GM19463 (cell line): Measurements from ENCODE around the gene SNX7.

Experiments used
- ATAC-seq: cut with Tn5 transposase; IDR thresholded peaks from one replicate; pipeline ENCODE4 v1.9.1; 2021; ENCODE audit warnings: mild to moderate bottlenecking, moderate library complexity; ENCODE audit not compliant: unreplicated experiment

The SNX7 gene

GRCh38 chr1:98661544-98662355 lies at the start of gene SNX7:
TSS of gene SNX7 (plus strand) at chr1:98661721. CDS start at chr1:98661732, 11 bp downstream.
- peak; percentile 91 for ATAC-seq

GRCh38 chr1:98637316-98637715 lies 24.2 kb upstream of the SNX7 start:
- ATAC-seq: no peak

- no peak for ATAC-seq
These were observed 23.3 kb upstream of the SNX7 start for GRCh38 chr1:98638185-98638584.

GRCh38 chr1:98644510-98644909 lies 17.0 kb upstream of the SNX7 start:
- no peak for ATAC-seq

- ATAC-seq: no peak
These were observed 10.3 kb upstream of the SNX7 start for GRCh38 chr1:98651116-98651632.

GRCh38 chr1:98653123-98653522 lies 8.4 kb upstream of the SNX7 start:
- no peak for ATAC-seq

GRCh38 chr1:98659879-98660278 lies 1.6 kb upstream of the SNX7 start:
- ATAC-seq: no peak

- no peak for ATAC-seq
These were observed 479 bp upstream of the SNX7 start for GRCh38 chr1:98660940-98661543.

- no peak for ATAC-seq
These were observed 792 bp downstream of the SNX7 start for GRCh38 chr1:98662356-98662670.

GRCh38 chr1:98668733-98669132 lies 7.2 kb downstream of the SNX7 start:
- no peak for ATAC-seq

- ATAC-seq: no peak
These were observed 8.1 kb downstream of the SNX7 start for GRCh38 chr1:98669355-98670296.

GRCh38 chr1:98672189-98672588 lies 10.7 kb downstream of the SNX7 start:
- ATAC-seq: no peak

- ATAC-seq: no peak
These were observed 12.7 kb downstream of the SNX7 start for GRCh38 chr1:98674075-98674781.

- no peak for ATAC-seq
These were observed 13.8 kb downstream of the SNX7 start for GRCh38 chr1:98675282-98675681.

- ATAC-seq: no peak
These were observed 15.8 kb downstream of the SNX7 start for GRCh38 chr1:98677288-98677687.

- no peak for ATAC-seq
These were observed 20.3 kb downstream of the SNX7 start for GRCh38 chr1:98681812-98682211.

- peak; percentile 81 for ATAC-seq
These were observed 26.7 kb downstream of the SNX7 start for GRCh38 chr1:98688110-98688739.

- no peak for ATAC-seq
These were observed 29.1 kb downstream of the SNX7 start for GRCh38 chr1:98690576-98690975.

- ATAC-seq: no peak
These were observed 31.0 kb downstream of the SNX7 start for GRCh38 chr1:98692482-98692881.

GRCh38 chr1:98693385-98693784 lies 31.9 kb downstream of the SNX7 start:
- no peak for ATAC-seq
